SK-N-MC (cell line): ENCODE data around the gene FLNA.

Experiments
- DNase-seq: peaks from one replicate; pipeline ENCODE4 v3.0.0-alpha.2; 2011; ENCODE audit warnings: low read depth, low spot score
- H3K27ac ChIP-seq: fragments of 200-600 bp; sonication (generic); 2 replicates; pipeline ENCODE4 v1.5.1; 2016; ENCODE audit warnings: mixed run types
- H3K36me3 ChIP-seq: fragments of 200-600 bp; sonication (generic); 2 replicates; pipeline ENCODE4 v1.6.1; 2017; ENCODE audit warnings: antibody characterized with exemption, low read length, mixed read lengths; ENCODE audit not compliant: insufficient read depth
- H3K4me3 ChIP-seq: fragments of 200-600 bp; sonication (generic); 2 replicates; pipeline ENCODE4 v1.5.1; 2016
- H3K9ac ChIP-seq: fragments of 200-600 bp; sonication (generic); 2 replicates; pipeline ENCODE4 v1.8.0; 2017; ENCODE audit warnings: mixed run types, mixed read lengths; ENCODE audit not compliant: insufficient read length
- H3K9me3 ChIP-seq: fragments of 200-600 bp; sonication (generic); 2 replicates; pipeline ENCODE4 v1.6.1; 2017; ENCODE audit warnings: low read depth, mild to moderate bottlenecking, antibody characterized with exemption, low read length, moderate library complexity, mixed read lengths
- EZH2 ChIP-seq: fragments of 200-600 bp; sonication (generic); IDR thresholded peaks from one replicate; pipeline ENCODE4 v1.6.1; 2017; ENCODE audit warnings: antibody characterized with exemption
- FOXP2 ChIP-seq: optimal IDR thresholded peaks from 2 replicates; pipeline ENCODE3; 2011; ENCODE audit warnings: mild to moderate bottlenecking, moderate library complexity; ENCODE audit not compliant: insufficient read depth; ENCODE audit errors: extremely low read length, control extremely low read depth
- POLR2AphosphoS5 ChIP-seq: IDR thresholded peaks from 2 replicates; pipeline ENCODE4 v1.6.1; 2012; ENCODE audit warnings: mild to moderate bottlenecking, low read depth, low read length, borderline replicate concordance

FLNA gene

GRCh38 chrX:154371017-154371788 lies 3.2 kb downstream of the FLNA start:
- Histone ChIP-seq H3K36me3 (peaks cover 34% of the 10 kb centered on the region), H3K9me3 (no peaks in the 10 kb centered on the region), H3K9ac (peak overlapping the region; percentile 97), H3K27ac (peak overlapping the region; percentile 96; the same call in 1 of the 2 replicates), H3K4me3 (peak overlapping the region; percentile 88)
- no peak for TF ChIP-seq EZH2
- peak; percentile 95 for TF ChIP-seq POLR2AphosphoS5
- peak; percentile 60 for DNase-seq

GRCh38 chrX:154370300-154371016 lies 4.0 kb downstream of the FLNA start:
- Histone ChIP-seq H3K9me3 (no peaks in the 10 kb centered on the region), H3K36me3 (peaks cover 41% of the 10 kb centered on the region), H3K9ac (peak overlapping the region; percentile 97), H3K27ac (peak overlapping the region; percentile 96), H3K4me3 (peak overlapping the region; percentile 88)
- no peak for DNase-seq
- TF ChIP-seq FOXP2: no peak

- Histone ChIP-seq H3K27ac (peak overlapping the region; percentile 96), H3K4me3 (peak overlapping the region; percentile 88), H3K9me3 (no peaks in the 10 kb centered on the region), H3K36me3 (peaks cover 49% of the 10 kb centered on the region), H3K9ac (peak overlapping the region; percentile 97)
- DNase-seq: peak; percentile 55
- no peak for TF ChIP-seq EZH2
- peak; percentile 43 for TF ChIP-seq FOXP2
- TF ChIP-seq POLR2AphosphoS5: peak; percentile 70; the same call in 1 of the 2 replicates
Observed at GRCh38 chrX:154369449-154370299, 4.8 kb downstream of the FLNA start.

GRCh38 chrX:154368630-154369448 lies 5.6 kb downstream of the FLNA start:
- H3K9me3 ChIP-seq: no peaks in the 10 kb centered on the region
- TF ChIP-seq FOXP2: no peak
- no peak for TF ChIP-seq EZH2
- TF ChIP-seq POLR2AphosphoS5: no peak
- peak overlapping the region; percentile 84 for H3K9ac ChIP-seq
- H3K4me3 ChIP-seq: peak overlapping the region; percentile 88
- peaks cover 57% of the 10 kb centered on the region for H3K36me3 ChIP-seq
- no peak for DNase-seq
- peak overlapping the region; percentile 92 for H3K27ac ChIP-seq

- H3K9ac ChIP-seq: peak overlapping the region; percentile 84
- H3K36me3 ChIP-seq: peaks cover 64% of the 10 kb centered on the region
- DNase-seq: no peak
- H3K9me3 ChIP-seq: no peaks in the 10 kb centered on the region
- H3K4me3 ChIP-seq: peak overlapping the region; percentile 88; the same call in 1 of the 2 replicates
- peak overlapping the region; percentile 92 for H3K27ac ChIP-seq
- no peak for TF ChIP-seq EZH2
- no peak for TF ChIP-seq FOXP2
- no peak for TF ChIP-seq POLR2AphosphoS5
Observed at GRCh38 chrX:154367474-154368308, 6.7 kb downstream of the FLNA start.

- Histone ChIP-seq H3K9me3 (no peaks in the 10 kb centered on the region), H3K9ac (no peak overlapping the region), H3K36me3 (peaks cover 75% of the 10 kb centered on the region), H3K27ac (peak overlapping the region; percentile 42), H3K4me3 (no peak overlapping the region)
- TF ChIP-seq FOXP2 (no peak), EZH2 (no peak)
- no peak for DNase-seq
Observed at GRCh38 chrX:154366666-154367055, 7.8 kb downstream of the FLNA start.

GRCh38 chrX:154365997-154366665 lies 8.3 kb downstream of the FLNA start:
- no peak overlapping the region for H3K27ac ChIP-seq
- H3K9ac ChIP-seq: no peak overlapping the region
- no peak for DNase-seq
- no peak for TF ChIP-seq FOXP2
- no peak for TF ChIP-seq POLR2AphosphoS5
- no peak for TF ChIP-seq EZH2
- peaks cover 80% of the 10 kb centered on the region for H3K36me3 ChIP-seq
- no peak overlapping the region for H3K4me3 ChIP-seq
- no peaks in the 10 kb centered on the region for H3K9me3 ChIP-seq
